GM18507 (cell line): ENCODE measurements around the gene RNLS.

Experiments
- DNase-seq: peaks from one replicate; pipeline ENCODE4 v3.0.0; 2011; ENCODE audit warnings: low read depth; ENCODE audit not compliant: insufficient read length; ENCODE audit errors: extremely low spot score
- FAIRE-seq: peaks from 2 replicates; lab custom pipeline; 2011; peaks lifted over from hg19 to GRCh38; lab: Jason Lieb, UNC

The RNLS gene

GRCh38 chr10:88527245-88527644 lies 55.9 kb downstream of the RNLS start:
- FAIRE-seq (no peak), DNase-seq (no peak)

- DNase-seq (no peak), FAIRE-seq (no peak)
Measured at GRCh38 chr10:88526501-88527105, 56.5 kb downstream of the RNLS start.

- FAIRE-seq: no peak
- DNase-seq: no peak
Measured at GRCh38 chr10:88525371-88526069, 57.6 kb downstream of the RNLS start.

GRCh38 chr10:88523739-88524400 lies 59.2 kb downstream of the RNLS start:
- DNase-seq (no peak), FAIRE-seq (no peak)

- FAIRE-seq: no peak
- DNase-seq: no peak
Measured at GRCh38 chr10:88522715-88523114, 60.4 kb downstream of the RNLS start.

- DNase-seq (no peak), FAIRE-seq (no peak)
Measured at GRCh38 chr10:88521791-88522190, 61.3 kb downstream of the RNLS start.

GRCh38 chr10:88515235-88515634 lies 67.9 kb downstream of the RNLS start:
- FAIRE-seq (no peak), DNase-seq (no peak)

GRCh38 chr10:88512599-88512998 lies 70.5 kb downstream of the RNLS start:
- DNase-seq (no peak), FAIRE-seq (no peak)

GRCh38 chr10:88508796-88509195 lies 74.3 kb downstream of the RNLS start:
- FAIRE-seq (no peak), DNase-seq (no peak)

GRCh38 chr10:88507826-88508453 lies 75.2 kb downstream of the RNLS start:
- FAIRE-seq: no peak
- no peak for DNase-seq

- FAIRE-seq (no peak), DNase-seq (no peak)
Measured at GRCh38 chr10:88507404-88507803, 75.7 kb downstream of the RNLS start.

- FAIRE-seq (no peak), DNase-seq (no peak)
Measured at GRCh38 chr10:88505680-88506215, 77.4 kb downstream of the RNLS start.

GRCh38 chr10:88505265-88505664 lies 77.9 kb downstream of the RNLS start:
- DNase-seq (no peak), FAIRE-seq (no peak)

GRCh38 chr10:88500656-88501055 lies 82.5 kb downstream of the RNLS start:
- no peak for DNase-seq

GRCh38 chr10:88499569-88500470 lies 83.3 kb downstream of the RNLS start:
- no peak for DNase-seq
- FAIRE-seq: no peak

More at GRCh38 chr10:88500656-88501055, 82.5 kb downstream of the RNLS start:
- no peak for FAIRE-seq

- DNase-seq (no peak), FAIRE-seq (no peak)
Measured at GRCh38 chr10:88497913-88498312, 85.2 kb downstream of the RNLS start.

- FAIRE-seq: no peak
Measured at GRCh38 chr10:88494537-88494936, 88.6 kb downstream of the RNLS start.

GRCh38 chr10:88493691-88494483 lies 89.2 kb downstream of the RNLS start:
- FAIRE-seq: peak; percentile 77
- no peak for DNase-seq

More at GRCh38 chr10:88494537-88494936, 88.6 kb downstream of the RNLS start:
- DNase-seq: no peak
